NCI-H2107 (cell line): ENCODE measurements around the gene RHBDD1.

Experiments
- DNase-seq: peaks from one replicate; lab custom pipeline; 2025; lab: John Stamatoyannopoulos, UW

RHBDD1 gene

DNA sequence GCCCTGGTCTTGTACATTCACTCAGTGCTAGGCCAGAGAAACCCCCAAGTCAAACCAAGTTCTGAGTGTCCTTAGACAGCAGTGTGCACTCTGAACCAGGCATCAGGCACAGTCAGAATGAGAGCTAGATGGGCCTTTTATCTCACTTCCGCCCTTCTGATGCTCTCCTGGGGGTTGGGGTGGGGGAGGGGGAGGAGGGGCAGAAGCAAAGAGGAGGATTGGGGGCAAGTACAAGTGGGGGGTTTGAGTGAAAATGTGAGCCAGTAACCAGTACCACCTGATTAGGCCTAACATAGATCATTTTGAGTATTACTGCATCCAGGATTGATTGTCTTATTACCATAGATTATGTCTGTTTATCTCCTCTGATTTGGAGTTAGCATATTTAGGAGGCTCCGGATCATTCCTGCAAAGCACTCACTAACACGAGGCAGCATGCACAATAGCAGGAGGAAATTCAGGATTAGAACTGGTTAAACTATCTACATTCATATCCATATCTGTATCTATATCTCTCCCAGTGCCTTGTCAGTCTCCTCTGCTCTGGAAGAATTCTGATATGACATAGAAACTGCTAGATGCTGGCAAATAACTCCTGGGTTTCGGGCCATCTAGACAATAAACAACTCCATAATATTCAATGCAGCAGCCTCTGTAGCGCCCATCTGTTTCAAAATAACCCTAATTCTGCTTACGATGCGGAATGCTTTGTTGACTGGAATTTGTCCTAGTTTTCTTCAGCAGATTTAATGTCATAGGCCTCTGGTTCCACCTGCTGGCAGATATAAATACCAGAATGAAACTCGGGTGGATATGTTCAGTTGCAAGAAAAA, 149.1 kb downstream of the RHBDD1 start:
- DNase-seq: no peak

DNA sequence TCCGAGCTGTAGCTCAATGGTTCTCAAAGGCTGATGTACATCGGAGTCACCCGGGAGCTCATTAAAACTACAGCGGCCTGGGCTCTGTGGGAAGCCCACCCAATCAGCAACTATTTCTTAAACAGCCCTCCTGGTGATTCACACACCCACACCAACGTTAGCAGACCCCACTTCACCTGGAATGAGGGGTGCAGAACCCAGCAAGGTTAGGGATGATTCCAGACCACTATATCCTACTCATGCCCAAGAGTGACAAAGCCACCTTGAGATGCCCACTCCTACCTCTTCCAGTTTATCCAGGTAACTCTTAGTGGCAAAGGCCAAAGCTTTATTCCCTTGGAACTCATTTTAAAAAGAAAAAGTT, 149.7 kb downstream of the RHBDD1 start:
- no peak for DNase-seq

DNA sequence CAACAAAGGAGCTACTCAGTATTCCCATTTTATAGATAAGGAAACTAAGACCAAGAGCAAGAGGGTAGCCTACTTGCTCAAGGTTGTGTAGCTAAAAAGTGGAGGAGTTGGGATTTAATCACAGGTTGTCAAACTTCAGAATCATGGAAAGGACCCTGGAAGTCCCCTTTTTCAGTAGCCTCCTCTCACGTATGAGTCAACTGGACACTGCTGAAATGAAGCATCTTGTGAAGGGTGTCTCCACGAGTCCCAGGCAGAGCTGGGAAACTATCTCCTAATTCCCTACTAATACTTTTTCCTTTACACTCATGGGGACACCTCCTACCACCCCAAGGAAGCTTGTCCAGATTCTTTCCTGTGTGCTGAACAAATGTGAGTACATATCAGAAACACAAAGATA, 155.8 kb downstream of the RHBDD1 start:
- no peak for DNase-seq

DNA sequence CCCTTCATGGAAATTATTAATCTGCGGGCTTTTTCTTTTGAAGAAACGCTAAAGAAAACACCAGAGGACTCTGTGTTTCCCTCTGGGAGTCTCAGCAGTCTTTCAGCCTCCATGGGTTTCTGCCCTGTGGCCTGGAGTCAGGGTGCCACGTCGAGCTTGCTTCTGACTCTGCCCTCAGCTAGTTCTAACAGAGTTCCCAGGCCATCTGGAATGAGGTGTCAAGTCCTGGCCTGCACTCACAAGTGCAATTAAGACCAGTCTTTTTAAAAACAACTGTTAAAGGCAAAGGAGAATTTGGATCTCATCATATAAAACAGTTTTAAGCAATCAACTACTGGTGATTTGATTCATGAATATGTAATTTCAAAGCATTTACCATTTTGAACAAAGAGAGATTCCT, 157.3 kb downstream of the RHBDD1 start:
- DNase-seq: no peak

DNA sequence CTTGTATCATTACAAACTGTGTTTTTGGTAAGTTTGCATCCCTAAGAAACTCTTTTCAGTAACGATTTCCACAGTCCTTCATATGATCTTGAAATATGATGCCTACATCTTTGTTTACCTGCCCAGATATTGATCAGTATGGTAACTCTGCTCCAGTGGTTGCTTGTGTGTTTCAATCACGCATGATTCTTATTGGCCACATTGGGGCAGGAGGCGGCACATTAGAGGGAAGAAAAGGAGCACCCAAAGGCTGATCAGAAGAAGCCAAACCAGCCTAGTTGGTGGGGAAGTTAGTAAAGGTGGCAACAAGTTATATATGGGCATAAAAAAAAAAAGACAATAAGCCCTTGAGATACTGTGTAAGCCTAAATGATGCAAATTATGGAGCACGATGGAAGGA, 158.9 kb downstream of the RHBDD1 start:
- no peak for DNase-seq

DNA sequence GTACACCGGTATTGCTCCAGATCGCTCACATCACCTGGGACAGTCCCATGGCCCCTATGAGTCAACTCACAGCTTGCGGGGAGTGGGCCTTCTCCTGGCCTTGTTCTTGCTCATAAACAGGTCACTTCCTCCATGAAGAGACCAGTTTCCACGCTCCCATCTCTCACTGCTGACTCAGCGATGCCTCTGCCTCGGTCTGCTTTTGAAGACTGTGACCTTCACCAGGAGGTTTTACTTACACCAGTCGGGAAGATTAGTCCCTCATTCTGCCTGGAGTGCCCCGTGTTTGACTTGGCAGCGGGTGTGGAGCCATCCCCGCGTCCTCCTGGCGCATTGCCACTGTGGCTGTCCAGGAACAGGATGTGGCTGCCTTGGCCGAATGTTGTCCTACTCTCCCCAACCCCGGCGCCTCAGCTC, 159.8 kb downstream of the RHBDD1 start:
- DNase-seq: no peak

DNA sequence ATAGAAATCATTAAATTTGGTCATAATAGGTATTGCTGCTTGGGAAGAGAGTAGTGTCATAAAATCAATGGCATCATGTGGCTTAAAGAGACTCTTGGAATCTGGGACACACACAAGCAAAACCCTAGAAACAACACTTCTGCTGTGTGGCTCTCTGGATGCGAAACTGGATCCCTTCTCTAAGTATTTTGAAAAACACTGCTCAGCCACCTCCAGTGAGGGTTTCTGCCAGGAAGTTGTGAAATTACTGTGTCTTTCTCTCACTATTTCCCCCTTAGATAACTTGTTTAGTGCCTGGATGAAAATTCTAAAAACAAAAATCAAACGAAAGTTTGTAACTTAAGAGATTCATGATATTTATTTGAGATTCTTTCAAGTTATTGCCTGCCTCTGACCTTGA, 163.8 kb downstream of the RHBDD1 start:
- no peak for DNase-seq

DNA sequence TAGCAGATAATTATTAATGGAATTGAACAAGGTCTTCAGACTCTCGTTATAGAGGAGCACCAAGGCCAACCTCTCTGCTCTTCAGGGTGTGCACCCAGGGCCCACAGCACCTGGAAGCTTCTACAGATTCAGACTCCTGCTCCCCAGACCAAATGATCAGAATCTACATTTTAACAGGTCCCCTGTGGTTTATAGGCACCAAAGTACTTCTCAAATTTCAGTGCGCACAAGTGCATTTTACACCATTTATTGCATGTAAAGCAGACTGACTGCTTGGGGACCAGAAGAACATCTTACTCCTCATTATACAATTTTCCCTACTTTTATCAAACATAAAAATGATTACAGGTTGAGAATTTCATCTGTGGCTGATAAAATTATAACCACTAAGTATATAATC, 164.3 kb downstream of the RHBDD1 start:
- no peak for DNase-seq

DNA sequence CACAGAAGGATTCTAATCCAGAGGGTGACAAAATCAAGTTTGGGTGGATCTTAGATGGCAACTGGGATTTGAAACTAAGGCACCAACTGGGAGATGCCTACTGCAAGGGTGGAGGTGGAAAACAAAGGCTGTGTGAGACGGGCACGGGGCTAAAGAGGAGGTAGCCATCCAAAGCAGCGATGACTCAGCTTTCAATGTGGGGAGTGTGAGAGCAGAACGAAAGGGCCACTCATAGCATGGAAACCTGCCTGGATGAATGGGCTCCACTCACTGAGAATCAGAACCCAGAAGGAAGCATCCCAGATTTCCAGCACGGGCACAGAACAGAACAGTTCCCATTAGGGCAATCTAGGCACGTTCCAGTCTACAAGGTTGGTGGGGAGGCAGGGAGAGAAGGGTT, 168.6 kb downstream of the RHBDD1 start:
- DNase-seq: no peak

DNA sequence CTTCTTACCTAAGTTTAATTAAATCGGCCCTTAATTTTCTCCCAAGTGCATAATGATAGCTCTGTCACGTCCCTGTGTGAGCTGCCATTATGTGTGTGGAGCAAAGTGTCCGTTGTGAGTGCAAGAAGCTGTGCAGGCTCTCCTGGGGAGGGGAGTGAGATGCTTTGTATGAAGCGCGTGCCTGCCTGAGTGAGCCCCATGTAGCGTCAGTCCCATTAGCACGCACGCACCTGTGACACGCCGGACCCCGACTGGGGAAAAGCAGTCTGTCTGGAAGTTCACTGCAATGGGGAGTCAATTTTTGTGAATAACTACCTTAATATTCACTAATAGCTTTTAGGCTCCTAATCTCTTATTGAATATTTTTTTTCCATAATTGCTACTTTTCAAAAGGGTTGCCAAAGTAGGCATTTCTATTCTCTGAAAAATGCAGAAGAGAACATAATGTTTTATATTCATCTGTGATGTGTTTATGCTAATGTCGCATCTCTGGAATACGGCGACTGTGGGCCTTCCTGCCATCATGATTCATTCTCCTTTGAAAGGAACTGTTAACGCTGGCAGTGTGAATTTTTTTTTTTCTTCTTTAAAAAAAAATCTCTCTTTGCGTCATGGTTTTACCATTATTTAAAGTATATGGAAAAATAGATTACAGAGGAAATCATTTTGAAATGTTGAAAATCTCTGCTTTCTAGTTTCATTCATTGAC, 170.5 kb downstream of the RHBDD1 start:
- DNase-seq: no peak

DNA sequence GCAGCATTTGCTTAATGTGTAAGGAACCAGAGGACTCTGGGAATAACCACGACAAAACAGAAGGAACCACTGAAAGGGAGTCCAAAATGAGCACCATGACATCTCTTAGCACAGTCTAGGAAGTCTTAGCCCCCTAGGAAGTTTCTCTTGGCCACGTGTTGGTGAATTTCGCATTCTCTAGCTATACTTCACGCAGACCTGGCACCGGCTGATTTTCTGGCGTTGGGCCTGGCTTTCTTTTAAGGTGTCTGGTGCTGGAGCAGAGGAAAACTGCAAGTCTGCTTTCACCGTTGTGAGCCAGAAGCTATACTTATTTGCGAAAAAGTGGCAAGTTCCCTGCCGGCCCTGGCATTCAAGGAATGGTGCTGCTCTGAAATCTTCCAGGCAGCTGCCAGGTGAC, 171.3 kb downstream of the RHBDD1 start:
- no peak for DNase-seq

DNA sequence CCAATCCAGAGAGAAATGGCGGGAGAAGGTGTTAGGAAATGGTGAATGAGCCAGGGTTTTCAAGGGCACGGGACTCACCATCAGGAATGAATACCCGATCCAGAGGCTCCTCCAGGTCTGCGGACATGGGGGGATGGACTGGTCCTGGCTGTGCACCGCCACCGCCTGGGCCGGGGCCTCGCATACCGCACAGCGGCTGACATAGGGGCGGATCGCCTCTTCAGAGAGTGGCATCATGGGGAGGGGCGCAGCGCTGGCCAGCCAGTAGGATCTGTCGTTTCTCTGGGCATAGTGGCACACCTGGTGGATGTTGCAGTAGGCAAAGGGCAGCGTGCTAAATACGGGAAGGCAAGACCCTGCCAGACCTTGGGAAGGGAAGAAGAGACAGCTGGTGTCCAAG, 172.1 kb downstream of the RHBDD1 start:
- no peak for DNase-seq

DNA sequence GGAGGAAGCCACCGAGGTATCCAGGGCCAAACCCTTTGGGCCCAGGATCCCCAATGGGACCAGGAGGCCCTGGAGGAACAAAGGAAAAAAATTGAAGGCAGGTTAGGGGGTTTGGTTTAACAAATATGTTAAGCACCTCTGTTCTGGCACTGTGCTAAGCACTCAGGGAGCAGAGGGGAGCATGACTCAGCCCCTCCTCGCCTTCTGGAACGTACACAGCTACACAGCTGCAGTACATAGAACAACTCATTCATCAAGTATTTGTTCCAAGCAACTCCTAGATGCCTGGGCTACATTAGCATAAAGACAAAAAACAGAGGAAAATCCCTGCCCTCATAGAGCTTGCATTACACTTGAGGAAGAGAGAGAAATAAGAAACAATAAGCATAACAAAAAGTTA, 174.6 kb downstream of the RHBDD1 start:
- DNase-seq: no peak

DNA sequence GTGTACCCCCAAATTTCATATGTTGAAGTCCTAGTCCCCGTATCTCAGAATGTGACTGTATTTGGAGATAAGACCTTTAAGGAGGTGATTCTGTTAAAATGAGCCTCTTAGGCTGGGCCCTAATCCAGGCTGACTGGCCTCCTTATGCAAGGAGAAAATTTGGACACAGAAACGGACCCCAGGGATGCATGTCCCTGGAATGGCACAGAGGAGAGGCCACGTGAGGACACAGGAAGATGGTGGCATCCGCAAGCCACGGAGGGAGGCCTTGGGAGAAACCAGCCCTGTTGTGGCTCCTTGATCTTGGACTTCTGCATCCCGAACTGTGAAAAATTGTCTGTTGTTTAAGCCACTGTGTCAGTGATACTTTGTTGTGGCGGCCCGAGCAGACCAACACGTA, 177.5 kb downstream of the RHBDD1 start:
- no peak for DNase-seq

DNA sequence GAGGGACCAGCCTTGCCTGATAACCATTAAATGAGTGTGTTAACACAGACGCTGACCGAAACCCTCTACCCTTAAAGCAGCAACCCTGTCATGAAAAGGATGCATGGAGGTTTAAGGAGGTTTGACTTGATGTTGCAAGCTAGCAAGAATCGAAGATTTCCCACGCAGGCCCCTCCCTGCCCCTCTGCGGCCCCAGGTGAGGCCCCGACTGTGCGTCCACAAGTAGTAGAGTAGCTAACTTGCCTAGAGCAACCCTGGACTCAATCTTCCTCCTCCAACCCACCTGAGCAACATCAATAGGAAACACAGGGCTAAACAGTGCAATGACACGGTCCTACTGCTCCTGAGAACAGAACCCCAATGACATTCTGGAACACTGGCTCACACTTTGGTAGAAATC, 178.0 kb downstream of the RHBDD1 start:
- no peak for DNase-seq

DNA sequence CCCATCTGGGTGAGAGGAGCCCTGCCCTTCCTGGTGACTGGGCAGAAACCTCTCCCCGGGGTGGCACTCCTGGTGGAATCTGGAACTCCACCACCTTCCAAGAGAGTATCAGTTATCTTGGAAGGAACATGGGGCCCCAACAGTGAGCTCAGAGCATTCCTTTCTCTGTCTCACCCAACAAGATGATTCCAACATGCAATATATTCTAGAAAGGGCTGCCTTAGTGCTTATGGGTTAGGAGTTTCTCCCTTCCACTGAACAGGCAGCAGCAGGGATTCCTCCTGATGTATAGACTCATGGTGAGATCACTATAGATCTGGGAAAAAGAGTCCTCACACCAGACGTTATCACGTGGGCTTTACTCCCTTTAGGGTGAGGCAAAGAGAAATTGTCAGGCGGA, 181.0 kb downstream of the RHBDD1 start:
- no peak for DNase-seq

DNA sequence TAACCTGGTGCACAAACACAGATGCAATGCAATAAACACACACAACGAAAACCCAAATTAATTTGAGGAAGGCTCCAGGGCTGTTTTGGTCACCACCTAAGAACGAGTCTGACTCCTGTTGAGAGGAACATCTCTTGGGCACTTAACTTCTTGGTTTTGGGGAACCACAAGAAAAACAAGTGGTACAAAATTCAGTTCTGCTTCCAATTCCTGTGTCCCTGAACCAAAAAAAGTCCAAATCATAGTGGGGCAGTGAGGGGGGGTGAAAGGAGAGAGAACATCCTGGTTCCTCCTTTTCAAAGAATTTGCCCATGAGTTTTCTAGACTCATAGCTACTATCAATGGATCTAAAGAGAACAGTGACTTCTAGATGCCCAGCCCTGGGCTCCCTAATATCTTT, 184.6 kb downstream of the RHBDD1 start:
- no peak for DNase-seq

DNA sequence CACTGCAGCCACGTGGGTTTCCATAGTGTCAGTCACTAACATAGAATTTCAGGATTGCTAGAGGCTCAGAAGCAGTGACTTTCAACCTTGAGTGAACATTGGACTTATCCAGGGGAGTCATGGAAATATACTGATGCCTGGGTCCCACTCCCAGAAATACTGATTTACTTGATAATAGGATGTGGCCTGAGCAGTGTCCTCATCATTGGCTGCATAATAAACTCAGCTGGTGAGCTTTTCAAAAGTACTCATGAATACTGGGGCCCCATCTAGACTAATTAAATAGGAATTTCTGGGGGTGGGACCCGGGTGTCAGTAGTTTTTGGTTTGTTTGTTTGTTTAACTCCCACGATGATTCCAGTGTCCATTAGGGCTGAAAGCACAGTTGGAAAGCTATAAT, 186.8 kb downstream of the RHBDD1 start:
- no peak for DNase-seq

DNA sequence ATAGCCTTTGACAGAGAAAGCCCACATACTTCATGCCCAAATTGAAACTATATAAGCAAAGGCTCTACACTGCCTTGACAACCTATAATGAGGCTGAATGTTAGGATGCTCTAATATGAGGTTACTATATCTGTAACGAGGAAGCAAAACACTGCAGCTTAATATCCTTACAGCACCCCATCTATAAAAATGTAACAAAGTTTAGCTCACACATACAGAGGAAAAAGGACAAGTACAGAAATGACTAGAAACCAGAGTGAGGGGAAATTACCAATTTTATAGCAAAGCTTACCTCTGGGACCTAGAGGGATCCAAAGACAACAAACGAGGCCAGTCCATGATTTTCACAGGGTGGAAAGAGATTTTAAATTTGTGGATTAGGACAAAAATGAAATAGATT, 189.7 kb downstream of the RHBDD1 start:
- DNase-seq: no peak

DNA sequence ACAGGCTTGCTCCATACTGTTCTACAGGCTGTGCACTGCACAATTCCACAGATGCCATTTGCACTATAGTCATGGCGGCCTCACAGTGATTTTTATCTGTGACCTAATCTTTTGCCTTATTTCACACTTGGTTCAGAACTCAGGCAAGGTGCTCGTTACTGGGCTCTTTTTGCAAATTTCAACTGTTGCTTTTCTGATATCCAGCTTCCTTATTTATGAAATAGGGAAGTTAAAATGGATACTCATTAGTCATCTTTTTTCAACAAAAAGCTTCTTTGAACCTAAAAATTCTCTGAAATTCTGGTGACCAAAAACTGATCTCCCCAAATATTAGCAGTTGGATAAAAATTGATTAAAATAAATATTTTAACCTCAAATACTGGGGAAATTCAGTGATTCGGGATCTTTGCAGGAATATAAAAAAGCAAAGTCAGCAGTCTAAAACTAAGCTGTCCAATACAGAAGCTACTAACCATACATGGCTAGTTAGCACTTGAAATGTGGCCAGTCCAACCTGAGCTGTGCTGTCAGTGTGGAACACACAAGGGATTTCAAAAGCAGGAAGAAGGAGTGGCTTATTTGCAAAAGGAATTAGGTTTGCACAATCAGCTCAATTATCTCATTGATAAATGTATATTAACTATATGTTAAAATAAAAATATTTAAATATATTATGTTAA, 193.7 kb downstream of the RHBDD1 start:
- DNase-seq: no peak

DNA sequence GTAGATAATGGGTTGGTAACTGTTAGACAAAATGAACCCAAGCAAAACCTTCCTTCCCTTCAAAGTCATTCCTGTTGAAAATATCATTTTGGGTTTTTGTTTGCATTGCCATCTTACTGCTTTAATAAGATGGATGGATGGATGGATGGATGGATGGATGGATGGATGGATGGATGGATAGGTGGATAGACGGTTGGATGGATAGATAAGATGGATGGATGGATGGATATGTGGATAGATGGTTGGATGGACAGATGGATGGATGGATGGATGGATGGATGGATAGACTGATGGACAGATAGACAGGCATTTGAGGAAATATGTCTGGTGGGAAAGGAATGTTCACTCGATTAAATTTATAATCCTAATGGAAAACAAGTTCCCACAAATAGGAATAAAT, 194.9 kb downstream of the RHBDD1 start:
- DNase-seq: no peak

DNA sequence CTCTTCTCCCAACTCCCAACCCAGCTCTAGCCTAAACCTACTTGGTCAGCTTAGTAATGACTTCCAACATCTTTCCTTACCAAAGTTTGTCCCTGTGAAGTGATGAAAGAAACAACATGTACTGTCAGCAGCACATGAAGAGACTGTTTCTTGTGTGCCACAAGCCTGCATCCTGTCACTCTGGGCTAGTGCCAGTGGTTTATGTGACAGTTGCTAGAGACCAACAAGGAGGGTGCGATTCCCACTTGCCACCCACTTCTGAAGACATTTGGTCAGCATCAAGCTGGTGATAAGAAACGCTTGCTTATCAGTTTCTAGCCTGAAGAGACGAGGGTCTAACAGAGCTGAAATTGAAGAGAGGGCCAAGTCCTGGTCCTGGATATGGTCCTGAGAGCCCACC, 195.5 kb downstream of the RHBDD1 start:
- DNase-seq: no peak

DNA sequence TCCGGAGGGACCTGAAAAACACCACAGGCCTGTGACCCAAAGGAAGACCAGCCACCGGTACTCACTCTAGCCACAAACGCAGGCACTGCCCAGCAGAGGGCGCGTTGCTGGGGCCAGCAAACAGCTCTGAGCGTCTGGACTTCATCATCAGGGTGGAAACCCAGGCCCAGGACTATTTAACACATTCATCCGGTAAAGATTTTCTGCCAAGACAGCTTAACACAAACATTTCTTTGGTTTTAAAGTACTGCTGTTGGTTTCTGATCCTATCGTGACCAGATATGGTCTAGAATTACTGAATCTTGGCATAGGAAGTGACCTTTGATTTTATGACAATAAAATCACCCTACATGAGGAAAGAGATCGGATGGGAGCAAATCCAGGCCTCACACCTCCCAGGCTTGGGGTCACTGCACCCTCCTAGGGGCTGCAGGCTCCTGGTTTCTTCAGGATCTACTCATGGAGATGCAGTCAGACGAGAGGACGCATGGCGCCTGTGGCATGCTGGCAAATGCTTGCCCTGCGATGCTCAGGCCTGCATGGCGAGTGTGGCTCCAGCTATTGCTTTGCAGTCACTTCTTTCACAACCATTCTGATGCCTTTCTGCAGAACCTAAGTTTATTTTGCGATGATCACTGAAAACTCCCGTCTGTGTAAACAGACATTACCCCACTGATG, 197.8 kb downstream of the RHBDD1 start:
- no peak for DNase-seq
